ENCODE results near the gene ARHGAP45.

DNA sequence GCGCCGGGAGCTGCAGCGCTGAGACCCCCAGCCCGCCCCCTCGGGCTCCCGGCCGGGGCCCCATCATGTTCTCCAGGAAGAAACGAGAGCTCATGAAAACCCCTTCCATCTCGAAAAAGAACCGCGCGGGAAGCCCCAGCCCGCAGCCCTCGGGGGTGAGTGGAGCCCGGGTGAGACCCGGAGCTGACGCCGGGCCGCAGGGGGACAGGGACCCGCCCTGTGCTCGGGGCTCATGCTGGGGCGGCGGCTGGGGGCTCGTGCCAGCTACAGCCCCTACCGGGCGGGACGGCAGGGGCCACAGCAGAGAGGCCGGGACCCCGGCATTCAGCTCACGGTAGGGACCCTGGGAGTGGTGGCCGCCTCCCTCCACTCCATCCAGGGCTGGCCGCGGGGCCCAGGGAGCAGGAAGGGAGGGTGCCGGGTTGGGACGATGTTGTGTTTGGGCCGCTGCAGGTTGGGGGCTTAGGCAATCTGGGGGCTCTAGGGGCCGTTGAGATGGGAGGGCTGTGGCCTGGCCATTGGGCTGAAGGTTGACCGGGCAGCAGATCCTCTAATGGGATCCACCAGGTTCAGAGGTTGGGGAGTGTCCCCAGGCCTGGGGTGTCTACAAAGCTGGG lies 482 bp downstream of the ARHGAP45 start:
- TF ChIP-seq CTCF (IDR thresholded peaks at IDR 0.05; ENCODE audit: low read depth, low read length, poor library complexity, severe bottlenecking), result no peak
- TF ChIP-seq EZH2phosphoT487 (IDR thresholded peaks at IDR 0.05; ENCODE audit: borderline replicate concordance, low read length), result no peak

Measured in DOHH2 (cell line).